Colonic mucosa (tissue), 4 donors: ENCODE data around the gene TNNC1. TPM values are rescaled to one million over a fixed set of nuclear protein-coding genes. Genes with fewer than 3 reads are reported as not detected.

Source experiments
- DNase-seq: peaks from one replicate; pipeline ENCODE4 v3.0.0-alpha.2; 2020
- H3K27ac ChIP-seq: fragments of 200-600 bp; one replicate; pipeline ENCODE4 v1.8.0; 2021
- H3K27me3 ChIP-seq: fragments of 200-600 bp; one replicate; pipeline ENCODE4 v1.8.0; 2021
- H3K36me3 ChIP-seq: fragments of 200-600 bp; one replicate; pipeline ENCODE4 v1.8.0; 2021
- H3K4me1 ChIP-seq: fragments of 200-600 bp; one replicate; pipeline ENCODE4 v1.8.0; 2021; ENCODE audit warnings: mild to moderate bottlenecking
- H3K4me3 ChIP-seq: fragments of 200-600 bp; one replicate; pipeline ENCODE4 v1.8.0; 2021
- H3K9ac ChIP-seq, 2 donors: one replicate each; pipeline ENCODE4 v1.7.0; 2013; ENCODE audit warnings: control low read depth in 2 of 2, low read depth in 2 of 2, low read length in 2 of 2
- H3K9me3 ChIP-seq: fragments of 200-600 bp; one replicate; pipeline ENCODE4 v1.8.0; 2021
- CTCF ChIP-seq: fragments of 200-600 bp; IDR thresholded peaks from one replicate; pipeline ENCODE4 v1.8.0; 2022; ENCODE audit warnings: antibody characterized with exemption, mild to moderate bottlenecking
- intact Hi-C: fragments of 100-400 bp; cut with DNase I; formaldehyde crosslinking; loops from one replicate; pipeline ENCODE4 v1.14.1; 2022
- total RNA-seq, 2 donors: library from RNA; stranded (reverse); fragmentation: NEBNext Ultra II Directional in 1 of 2; extraction: Animal tissue kit (Norgen Biotek cat#: 25700) in 1 of 2; gene quantifications; one replicate each; pipeline ENCODE4 v1.2.1, GENCODE V29; 2021
- donor health status: healthy.
- donor health status: DM: no; HTN: no; CAD: no.
- donor health status: DM: no; HTN: no; CAD: no.

The TNNC1 gene
- total RNA-seq, 2 donors from 2014 or later: 1.1 to 1.5 TPM

DNA sequence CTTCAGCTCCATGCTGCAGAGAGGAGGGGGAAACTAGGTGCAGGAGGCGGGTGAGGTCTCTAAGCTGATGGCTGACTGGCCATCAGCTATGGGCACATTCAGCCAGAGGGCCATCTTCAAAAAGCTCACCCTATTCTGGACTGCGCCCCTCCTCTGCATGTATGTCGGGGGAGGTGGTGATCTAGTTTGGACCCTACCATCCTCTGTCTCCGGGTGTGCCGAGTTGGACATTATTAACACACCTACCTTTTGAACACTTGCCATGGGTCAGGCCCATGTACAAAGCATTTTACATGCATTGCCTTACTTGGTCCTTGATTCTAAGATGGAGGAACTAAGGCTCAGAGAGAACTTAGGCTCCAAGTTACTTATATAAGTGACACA lies 3.0 kb upstream of the TNNC1 start:
- intact Hi-C loops: no loop called here
- DNase-seq: no peak
- peaks cover 5% of the 10 kb centered on the region for H3K4me1 ChIP-seq
- no peaks in the 10 kb centered on the region for H3K9me3 ChIP-seq
- H3K27ac ChIP-seq: peak overlapping the region; percentile 51
- H3K4me3 ChIP-seq: peak overlapping the region; percentile 79
- no peak for TF ChIP-seq CTCF
- H3K9ac ChIP-seq: peak overlapping the region; percentile 28 to 85
- no peaks in the 10 kb centered on the region for H3K36me3 ChIP-seq
- no peaks in the 10 kb centered on the region for H3K27me3 ChIP-seq

- Histone ChIP-seq H3K36me3 (no peaks in the 10 kb centered on the region), H3K9ac (peak overlapping the region; percentile 85 to 88), H3K4me3 (peak overlapping the region; percentile 79), H3K27me3 (no peaks in the 10 kb centered on the region), H3K4me1 (peaks cover 5% of the 10 kb centered on the region), H3K9me3 (no peaks in the 10 kb centered on the region), H3K27ac (peak overlapping the region; percentile 51)
- no peak for DNase-seq
- TF ChIP-seq CTCF: no peak
- intact Hi-C loops: no loop called here
Observed at GRCh38 chr3:52456169-52456799, 2.4 kb upstream of the TNNC1 start.

GRCh38 chr3:52455283-52456168 lies 1.7 kb upstream of the TNNC1 start, which contains the start of gene NISCH:
Gene NISCH, plus strand, starts transcription at chr3:52455604. Its CDS starts 38 bp downstream, at chr3:52455642.
- Histone ChIP-seq H3K9me3 (no peaks in the 10 kb centered on the region), H3K27ac (peak within 1 kb of the TSS; percentile 51), H3K4me3 (peak within 1 kb of the TSS; percentile 79), H3K9ac (peak within 1 kb of the TSS; percentile 88 to 95), H3K36me3 (no peaks in the 10 kb centered on the region), H3K4me1 (peaks cover 5% of the 10 kb centered on the region), H3K27me3 (no peaks in the 10 kb centered on the region)
- TF ChIP-seq CTCF: no peak
- peak; percentile 94 for DNase-seq
- intact Hi-C loops: no loop called here

GRCh38 chr3:52454938-52455282 lies 1.1 kb upstream of the TNNC1 start:
- TF ChIP-seq CTCF: no peak
- intact Hi-C loops: no loop called here
- no peak for DNase-seq
- H3K36me3 ChIP-seq: no peaks in the 10 kb centered on the region
- peaks cover 5% of the 10 kb centered on the region for H3K4me1 ChIP-seq
- peak overlapping the region; percentile 51 for H3K27ac ChIP-seq
- no peaks in the 10 kb centered on the region for H3K27me3 ChIP-seq
- H3K9me3 ChIP-seq: no peaks in the 10 kb centered on the region
- peak overlapping the region; percentile 79 for H3K4me3 ChIP-seq
- peak overlapping the region; percentile 88 to 95 for H3K9ac ChIP-seq

DNA sequence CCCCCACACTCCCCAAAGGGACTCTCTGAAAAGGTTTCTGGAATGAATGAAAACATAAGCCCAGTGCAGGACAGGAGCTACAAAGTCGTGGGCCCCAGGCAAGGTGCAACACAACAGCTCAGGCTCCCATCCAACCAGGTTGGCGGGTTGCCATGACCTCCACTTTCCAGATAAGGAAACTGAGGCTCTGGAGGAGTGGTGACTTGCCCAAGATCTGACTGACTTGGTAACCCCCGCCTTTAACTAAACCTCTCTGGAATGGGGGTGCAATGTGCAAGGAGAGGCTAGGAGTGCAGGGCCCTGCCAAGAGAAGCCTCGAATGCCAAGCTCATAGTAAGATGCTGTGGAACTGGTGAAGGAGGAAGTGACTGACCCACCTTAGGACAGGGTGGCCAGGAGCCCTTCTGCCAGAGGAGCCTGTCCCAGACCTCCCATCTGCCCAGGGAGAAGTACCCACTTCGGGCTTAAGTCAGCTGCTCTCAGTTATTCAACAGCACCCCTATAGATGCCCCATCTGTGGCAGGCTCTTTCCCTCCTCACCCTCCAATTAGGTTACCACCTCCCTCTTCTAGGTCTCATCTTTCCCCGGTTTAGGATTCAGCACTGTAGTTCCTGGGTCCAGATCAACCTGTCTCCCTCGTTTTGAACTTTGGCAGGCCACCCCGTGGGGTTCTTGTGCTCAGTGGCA lies 553 bp upstream of the TNNC1 start:
- intact Hi-C loops: no loop called here
- peak overlapping the region; percentile 51 for H3K27ac ChIP-seq
- H3K36me3 ChIP-seq: no peaks in the 10 kb centered on the region
- H3K9me3 ChIP-seq: no peaks in the 10 kb centered on the region
- H3K4me1 ChIP-seq: peaks cover 5% of the 10 kb centered on the region
- no peaks in the 10 kb centered on the region for H3K27me3 ChIP-seq
- H3K9ac ChIP-seq: peak overlapping the region; percentile 88 to 95
- TF ChIP-seq CTCF: no peak
- DNase-seq: no peak
- peak overlapping the region; percentile 79 for H3K4me3 ChIP-seq
